HEK293 (cell line): ENCODE results near the gene XK.

Experiments used
- CTCF ChIA-PET: fragments of 350-600 bp; formaldehyde crosslinking; extraction: SDS; loops from one replicate; lab custom pipeline; 2021; ENCODE audit warnings: antibody characterized with exemption; lab: Yijun Ruan, JAX
- POLR2A ChIA-PET: fragments of 300-600 bp; formaldehyde crosslinking; extraction: SDS; loops from one replicate; lab custom pipeline; 2020; ENCODE audit warnings: antibody characterized with exemption, inconsistent platforms; lab: Yijun Ruan, JAX
- H3K27ac ChIP-seq: fragments of 200-500 bp; sonication (Bioruptor generic); 2 replicates; pipeline ENCODE4 v1.5.1; 2014; ENCODE audit warnings: low read depth, low read length, control low read depth, inconsistent platforms; ENCODE audit errors: extremely low read depth
- H3K36me3 ChIP-seq, 2 experiments: fragments of 200-500 bp in 1 of 2; sonication (Bioruptor generic) in 1 of 2; 1 replicate in 1 of 2; 2 replicates in 1 of 2; pipeline ENCODE4 v1.5.1; 2014 to 2017; ENCODE audit warnings: inconsistent platforms in 2 of 2, low read length in 2 of 2; ENCODE audit not compliant: control insufficient read depth in 2 of 2, insufficient read depth in 1 of 2
- H3K4me1 ChIP-seq: fragments of 200-500 bp; sonication (Bioruptor generic); 2 replicates; pipeline ENCODE4 v1.5.1; 2014; ENCODE audit warnings: mild to moderate bottlenecking, low read length, inconsistent platforms; ENCODE audit not compliant: control insufficient read depth, insufficient read depth
- H3K4me3 ChIP-seq: 2 replicates; pipeline ENCODE4 v1.5.1; 2011; ENCODE audit warnings: low read depth, mild to moderate bottlenecking, control low read depth, low read length, moderate library complexity
- H3K9me3 ChIP-seq: fragments of 200-500 bp; sonication (Bioruptor generic); 2 replicates; pipeline ENCODE4 v1.5.1; 2014; ENCODE audit warnings: low read depth, low read length, inconsistent platforms; ENCODE audit not compliant: control insufficient read depth, insufficient read depth
- ELK4 ChIP-seq: IDR thresholded peaks from 2 replicates; pipeline ENCODE4 v1.6.1; 2011; ENCODE audit warnings: mild to moderate bottlenecking, low read depth, low read length, borderline replicate concordance
- GLI2 ChIP-seq: fragments of 450-650 bp; formaldehyde crosslinking; IDR thresholded peaks from 2 replicates; pipeline ENCODE4; 2017; ENCODE audit warnings: missing biosample characterization, missing genetic modification characterization, low read depth, borderline replicate concordance
- KLF1 ChIP-seq: fragments of 450-650 bp; formaldehyde crosslinking; IDR thresholded peaks from 2 replicates; pipeline ENCODE4 v1.5.1; 2016; ENCODE audit warnings: missing biosample characterization, missing genetic modification characterization
- KLF9 ChIP-seq: fragments of 450-650 bp; formaldehyde crosslinking; IDR thresholded peaks from 2 replicates; pipeline ENCODE4 v1.5.1; 2016; ENCODE audit warnings: missing biosample characterization, missing genetic modification characterization, low read depth
- PRDM6 ChIP-seq: fragments of 450-650 bp; formaldehyde crosslinking; IDR thresholded peaks from 2 replicates; pipeline ENCODE4 v1.5.1; 2017; ENCODE audit warnings: missing biosample characterization, missing genetic modification characterization
- TSHZ1 ChIP-seq: fragments of 450-650 bp; formaldehyde crosslinking; IDR thresholded peaks from 2 replicates; pipeline ENCODE4 v1.5.1; 2016; ENCODE audit warnings: missing biosample characterization, missing genetic modification characterization, borderline replicate concordance
- ZBTB20 ChIP-seq: fragments of 450-650 bp; formaldehyde crosslinking; IDR thresholded peaks from 2 replicates; pipeline ENCODE4 v1.5.1; 2016; ENCODE audit warnings: missing biosample characterization, missing genetic modification characterization
- ZBTB48 ChIP-seq: fragments of 450-650 bp; formaldehyde crosslinking; IDR thresholded peaks from 2 replicates; pipeline ENCODE4 v1.5.1; 2016; ENCODE audit warnings: missing biosample characterization, missing genetic modification characterization
- ZNF146 ChIP-seq: fragments of 450-650 bp; formaldehyde crosslinking; IDR thresholded peaks from 2 replicates; pipeline ENCODE4 v1.5.1; 2016; ENCODE audit warnings: missing biosample characterization, missing genetic modification characterization
- ZNF148 ChIP-seq: fragments of 450-650 bp; formaldehyde crosslinking; IDR thresholded peaks from 2 replicates; pipeline ENCODE4 v1.5.0; 2017; ENCODE audit warnings: missing biosample characterization, missing genetic modification characterization, borderline replicate concordance
- ZNF174 ChIP-seq: fragments of 450-650 bp; formaldehyde crosslinking; IDR thresholded peaks from 2 replicates; pipeline ENCODE4 v1.5.0; 2017; ENCODE audit warnings: missing biosample characterization, mild to moderate bottlenecking, missing genetic modification characterization
- ZNF274 ChIP-seq, 2 experiments: fragments of 200-500 bp in 1 of 2; fragments of 450-650 bp in 1 of 2; sonication (Bioruptor generic) in 1 of 2; formaldehyde crosslinking in 1 of 2; IDR thresholded peaks; 2 replicates each; pipeline versions ENCODE4 v1.5.1 to v1.6.1; 2014 to 2016; ENCODE audit warnings: borderline replicate concordance in 1 of 2, inconsistent platforms in 1 of 2, low read length in 1 of 2, missing biosample characterization in 1 of 2, missing genetic modification characterization in 1 of 2
- ZNF292 ChIP-seq: fragments of 450-650 bp; formaldehyde crosslinking; IDR thresholded peaks from 2 replicates; pipeline ENCODE4 v1.5.1; 2016; ENCODE audit warnings: low read depth, missing biosample characterization, missing genetic modification characterization, borderline replicate concordance
- ZNF302 ChIP-seq: fragments of 450-650 bp; formaldehyde crosslinking; IDR thresholded peaks from 2 replicates; pipeline ENCODE4 v1.5.1; 2016; ENCODE audit warnings: missing biosample characterization, missing genetic modification characterization, low read depth
- ZNF362 ChIP-seq: fragments of 450-650 bp; formaldehyde crosslinking; IDR thresholded peaks from 2 replicates; pipeline ENCODE4 v1.5.1; 2016; ENCODE audit warnings: missing biosample characterization, missing genetic modification characterization
- ZNF521 ChIP-seq: fragments of 450-650 bp; formaldehyde crosslinking; IDR thresholded peaks from 2 replicates; pipeline ENCODE4 v1.5.1; 2017; ENCODE audit warnings: missing biosample characterization, mild to moderate bottlenecking, missing genetic modification characterization
- ZNF645 ChIP-seq: fragments of 450-650 bp; formaldehyde crosslinking; IDR thresholded peaks from 2 replicates; pipeline ENCODE4; 2016; ENCODE audit warnings: missing biosample characterization, missing genetic modification characterization
- ZNF76 ChIP-seq: fragments of 450-650 bp; formaldehyde crosslinking; IDR thresholded peaks from 2 replicates; pipeline ENCODE4; 2016; ENCODE audit warnings: low read depth, missing biosample characterization, missing genetic modification characterization, borderline replicate concordance
- ZNF843 ChIP-seq: fragments of 450-650 bp; formaldehyde crosslinking; IDR thresholded peaks from 2 replicates; pipeline ENCODE4 v1.5.1; 2016; ENCODE audit warnings: missing biosample characterization, missing genetic modification characterization

The XK gene

GRCh38 chrX:37672563-37672962 is 13.0 kb upstream of the XK start (continued):
- TF ChIP-seq ZNF645 (no peak), ELK4 (no peak), TSHZ1 (tag by site-specific recombination) (no peak), ZNF292 (tag by site-specific recombination) (no peak)
- TF ChIP-seq, all 188 proteins: peak for 0

- Histone ChIP-seq H3K4me3 (no peak overlapping the region), H3K4me1 (peaks cover 3% of the 10 kb centered on the region; the same call in 1 of the 2 replicates), H3K9me3 (no peaks in the 10 kb centered on the region), H3K36me3 (no peaks in the 10 kb centered on the region), H3K27ac (no peak overlapping the region)
- TF ChIP-seq ZBTB20 (tag by site-specific recombination) (no peak), ZNF148 (no peak), KLF1 (no peak), PRDM6 (no peak), ZNF76 (no peak), ZNF146 (tag by site-specific recombination) (no peak), TSHZ1 (tag by site-specific recombination) (no peak), ZNF302 (no peak), ZBTB48 (tag by site-specific recombination) (no peak), ZNF362 (tag by site-specific recombination) (no peak), ZNF521 (no peak), ZNF274 (IDR thresholded peaks at IDR 0.05; ENCODE audit: low read length) (no peak), ZNF274 (tag by site-specific recombination; IDR thresholded peaks at IDR 0.05; ENCODE audit: borderline replicate concordance) (no peak), GLI2 (tag by site-specific recombination) (no peak), ZNF843 (tag by site-specific recombination) (no peak), KLF9 (tag by site-specific recombination) (no peak), ZNF174 (tag by site-specific recombination) (no peak)
- ChIA-PET POLR2A (no interaction called here), CTCF (no interaction called here)
Measured at GRCh38 chrX:37676811-37677210, 8.8 kb upstream of the XK start.
